OCI-LY1 (cell line): ENCODE results near the gene ASGR1.

Source experiments
- CTCF ChIP-seq: fragments of 200-600 bp; sonication (generic), shearing (Covaris generic); IDR thresholded peaks from 2 replicates; pipeline ENCODE4 v1.5.1; 2017; ENCODE audit warnings: mild to moderate bottlenecking, antibody characterized with exemption, low read length, moderate library complexity, mixed read lengths
- EZH2 ChIP-seq: fragments of 200-600 bp; sonication (generic), shearing (Covaris generic); IDR thresholded peaks from 2 replicates; pipeline ENCODE4 v1.8.0; 2017; ENCODE audit warnings: borderline replicate concordance, mixed run types, mild to moderate bottlenecking, antibody characterized with exemption, low read length, moderate library complexity, mixed read lengths

GRCh38 chr17:7192271-7192937 is 13.2 kb upstream of the ASGR1 start:
- TF ChIP-seq CTCF (no peak), EZH2 (no peak)
